IPS-NIHi11 (cell line): ENCODE results near the gene RNASEH2A.
A peak's percentile ranks its signal among the peaks of the same experiment; 100 is the strongest.

Experiments
- DNase-seq: peaks from one replicate; pipeline ENCODE4 v3.0.0; 2012; ENCODE audit warnings: mixed read lengths, low spot score

Gene RNASEH2A

DNA sequence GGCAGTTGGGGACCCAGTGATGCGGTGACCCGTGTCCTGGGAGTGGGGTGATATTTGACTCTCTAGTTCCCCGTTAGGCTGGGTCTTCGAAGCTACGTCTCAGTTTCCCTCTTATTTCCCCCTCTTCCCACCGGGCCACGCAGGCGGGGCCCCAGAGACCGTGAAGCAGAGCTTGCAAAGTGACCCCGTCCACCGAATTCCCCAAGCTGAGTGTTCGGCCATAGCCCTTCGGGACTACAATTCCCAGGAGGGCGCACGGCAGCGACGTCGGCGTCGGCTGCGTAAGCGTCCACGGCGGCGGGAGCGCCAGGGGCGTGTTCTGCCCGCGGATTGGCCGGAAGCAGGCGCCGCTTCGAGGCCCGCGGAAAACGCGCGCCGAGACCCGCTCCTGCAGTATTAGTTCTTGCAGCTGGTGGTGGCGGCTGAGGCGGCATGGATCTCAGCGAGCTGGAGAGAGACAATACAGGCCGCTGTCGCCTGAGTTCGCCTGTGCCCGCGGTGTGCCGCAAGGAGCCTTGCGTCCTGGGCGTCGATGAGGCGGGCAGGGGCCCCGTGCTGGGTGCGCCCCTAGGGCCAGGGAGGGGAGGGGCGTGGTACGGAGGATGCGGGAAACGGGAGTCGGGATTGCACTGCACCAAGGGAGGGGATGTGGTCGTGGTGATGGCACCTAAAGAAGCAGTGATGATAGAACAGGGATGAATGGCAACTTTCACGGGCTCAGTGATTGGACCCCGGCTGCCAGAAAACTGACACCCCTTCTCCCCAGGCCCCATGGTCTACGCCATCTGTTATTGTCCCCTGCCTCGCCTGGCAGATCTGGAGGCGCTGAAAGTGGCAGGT, at the start of gene RNASEH2A:
Gene RNASEH2A (plus strand): TSS at position 343 of the 840 bp plus-strand sequence. CDS start 90 bp downstream, at position 433.
- DNase-seq: peak; percentile 97

DNA sequence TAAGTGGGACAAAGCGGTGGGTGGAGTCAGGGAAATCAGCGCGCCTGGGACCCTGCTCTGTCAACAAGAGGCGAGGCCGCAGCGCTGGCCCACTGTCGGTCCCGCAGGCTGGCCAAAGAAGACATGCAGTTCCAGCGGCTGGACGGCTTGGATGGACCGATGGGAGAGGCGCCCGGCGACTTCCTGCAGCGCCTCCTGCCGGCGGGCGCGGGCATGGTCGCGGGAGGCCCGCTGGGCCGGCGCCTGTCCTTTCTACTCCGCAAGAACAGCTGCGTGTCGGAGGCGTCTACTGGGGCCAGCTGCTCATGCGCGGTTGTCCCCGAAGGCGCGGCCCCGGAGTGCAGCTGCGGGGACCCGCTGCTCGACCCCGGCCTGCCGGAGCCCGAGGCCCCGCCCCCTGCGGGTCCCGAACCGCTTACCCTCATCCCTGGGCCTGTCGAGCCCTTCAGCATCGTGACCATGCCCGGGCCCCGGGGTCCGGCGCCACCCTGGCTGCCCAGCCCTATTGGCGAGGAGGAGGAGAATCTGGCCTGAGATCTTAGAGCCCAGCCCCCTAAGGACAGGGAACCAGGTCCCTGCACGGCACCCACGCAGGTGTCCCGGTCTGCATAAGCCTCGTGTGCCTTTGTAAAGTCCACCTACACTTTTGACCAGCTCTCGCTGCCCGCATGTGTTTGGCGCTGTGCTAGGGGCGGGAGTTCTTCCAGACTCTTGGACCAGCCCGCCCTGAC, 48.7 kb upstream of the RNASEH2A start:
- peak; percentile 94 for DNase-seq

DNA sequence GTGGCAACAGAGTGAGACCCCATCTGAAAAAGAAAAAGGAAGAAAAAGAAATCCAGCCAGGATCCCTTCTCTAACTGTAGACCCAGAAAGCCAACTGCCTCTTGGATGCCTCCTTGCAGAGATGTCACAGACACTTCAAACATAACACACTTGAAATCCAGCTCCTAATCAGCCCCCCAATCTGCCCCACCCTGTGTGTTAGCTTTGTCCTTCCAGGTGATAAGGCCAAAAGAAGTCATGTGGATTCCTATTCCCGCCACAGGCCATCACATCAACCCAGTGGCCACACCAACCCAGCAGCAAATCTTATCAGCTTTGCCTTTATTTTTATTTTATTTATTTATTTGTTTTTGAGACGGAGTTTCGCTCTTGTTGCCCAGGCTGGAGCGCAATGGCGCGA, 46.7 kb upstream of the RNASEH2A start:
- no peak for DNase-seq

DNA sequence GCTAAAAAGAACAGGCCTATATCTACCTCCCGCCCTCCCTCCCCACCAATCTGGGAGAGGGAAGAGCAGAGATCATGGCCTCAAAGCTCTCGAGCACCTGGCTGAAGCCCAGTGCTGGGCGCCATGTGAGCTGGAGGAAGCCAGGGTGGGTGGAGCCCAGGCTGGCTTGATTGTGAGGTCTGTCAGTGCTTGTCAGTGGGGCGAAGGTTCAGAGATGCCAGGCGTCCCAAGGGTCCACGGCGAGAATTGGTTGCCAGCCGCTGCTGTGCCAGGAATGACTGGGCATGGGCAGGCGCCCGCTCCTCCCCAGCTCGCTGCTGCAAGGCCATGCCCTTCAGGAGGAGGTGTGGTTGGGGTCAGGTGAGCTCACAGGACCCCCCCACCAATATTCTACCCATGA, 43.3 kb upstream of the RNASEH2A start:
- no peak for DNase-seq

DNA sequence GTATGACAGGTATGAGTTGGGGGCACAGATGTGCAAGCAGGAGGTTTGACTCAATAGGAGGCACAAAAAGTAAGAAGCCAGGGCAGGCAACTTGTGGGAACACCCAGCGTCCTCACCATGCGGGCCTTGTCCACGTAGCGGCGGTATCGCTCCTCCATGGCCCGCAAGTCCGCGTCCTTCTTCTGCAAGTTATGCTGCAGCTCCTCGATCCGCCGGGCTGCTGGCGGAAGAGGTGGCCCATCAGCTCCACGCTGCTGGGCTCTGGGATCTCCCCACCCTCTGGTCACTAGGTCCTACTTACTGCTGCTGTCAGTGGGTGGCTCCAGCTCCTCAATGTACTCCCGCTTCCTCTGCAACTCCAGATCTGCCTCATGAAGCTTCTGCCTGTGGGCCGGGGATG, 41.7 kb upstream of the RNASEH2A start:
- no peak for DNase-seq

DNA sequence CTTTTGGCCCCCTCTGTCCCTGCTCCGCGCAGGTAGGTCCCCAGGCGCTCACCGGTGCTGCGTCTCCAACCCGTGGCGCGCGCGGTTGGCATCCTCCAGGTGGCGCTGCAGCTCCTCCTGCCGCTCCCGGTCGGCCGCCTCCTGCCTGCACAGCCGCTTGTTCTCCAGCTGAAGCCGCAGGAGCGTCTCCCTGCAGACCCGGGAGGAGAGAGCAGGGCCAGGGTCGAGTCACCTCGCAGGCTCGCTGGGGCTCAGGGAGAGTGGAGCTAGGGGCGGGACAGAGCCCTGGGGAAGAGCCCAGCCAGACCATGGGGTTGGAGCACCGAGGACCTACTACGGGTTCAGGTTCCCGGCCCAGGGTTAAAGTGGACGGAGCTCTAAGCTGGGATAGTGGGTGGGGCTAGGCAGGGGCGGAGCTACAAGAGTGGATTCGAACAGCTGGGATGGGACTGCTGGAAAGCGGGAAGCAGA, 40.3 kb upstream of the RNASEH2A start:
- DNase-seq: peak; percentile 85

DNA sequence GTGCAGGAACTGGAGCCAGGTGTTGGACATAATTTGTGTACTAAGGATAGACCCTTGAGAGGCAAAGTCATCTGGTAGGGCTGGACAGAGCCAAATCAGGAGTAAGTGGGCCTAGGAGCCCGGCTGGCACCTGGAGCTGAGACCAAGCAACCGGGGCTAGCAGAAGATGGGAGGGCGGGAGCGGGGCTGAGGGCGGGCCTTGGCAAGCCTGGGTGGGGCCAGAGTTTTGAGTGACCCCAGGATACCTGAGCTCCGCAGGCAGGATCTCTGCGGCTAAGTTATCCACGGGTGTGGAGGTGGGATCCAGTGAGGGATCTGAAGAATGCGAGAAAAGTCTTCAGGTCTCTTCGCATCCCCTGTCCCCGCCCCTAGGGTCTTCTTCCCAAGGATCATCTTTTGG, 39.2 kb upstream of the RNASEH2A start:
- DNase-seq: no peak

DNA sequence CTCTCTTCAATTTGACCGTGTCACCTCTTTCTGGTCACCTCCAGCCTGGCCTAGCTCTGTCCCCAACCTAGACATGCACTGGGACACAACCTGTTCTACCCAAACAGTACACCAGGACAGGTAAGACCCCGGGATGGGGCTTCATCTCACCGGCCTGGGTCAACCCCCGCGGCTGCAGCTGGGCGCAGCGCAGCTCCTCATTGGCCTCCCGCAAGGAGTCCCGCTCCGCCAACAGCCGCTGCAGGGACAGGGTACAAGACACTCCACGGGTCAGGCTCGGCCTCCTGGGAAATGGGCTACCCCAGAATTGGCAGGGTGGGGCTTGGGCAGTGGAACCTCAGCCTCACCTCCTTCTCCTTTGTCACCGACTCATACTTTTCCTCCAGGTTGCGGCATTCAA, 38.7 kb upstream of the RNASEH2A start:
- DNase-seq: no peak

DNA sequence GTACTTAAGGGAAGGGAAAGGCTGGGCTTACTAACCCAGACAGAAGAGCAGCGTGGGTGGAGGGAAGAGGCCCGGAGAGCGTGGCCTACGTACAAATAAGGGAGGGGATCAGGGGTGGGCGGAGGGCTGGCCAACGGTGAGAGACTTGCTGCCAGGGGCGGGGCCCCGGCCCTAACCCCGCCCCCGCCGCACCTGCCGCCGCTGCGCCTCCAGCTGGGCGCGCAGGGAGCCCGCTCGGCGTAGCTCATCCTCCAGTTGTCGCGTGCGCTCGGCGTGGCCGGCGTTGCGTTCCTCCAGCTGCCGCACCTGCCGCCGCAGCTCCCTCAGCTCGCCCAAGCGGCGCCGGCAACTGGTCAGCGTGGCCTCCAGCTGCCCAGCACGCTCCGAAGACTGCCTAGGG, 36.7 kb upstream of the RNASEH2A start:
- peak; percentile 86 for DNase-seq

DNA sequence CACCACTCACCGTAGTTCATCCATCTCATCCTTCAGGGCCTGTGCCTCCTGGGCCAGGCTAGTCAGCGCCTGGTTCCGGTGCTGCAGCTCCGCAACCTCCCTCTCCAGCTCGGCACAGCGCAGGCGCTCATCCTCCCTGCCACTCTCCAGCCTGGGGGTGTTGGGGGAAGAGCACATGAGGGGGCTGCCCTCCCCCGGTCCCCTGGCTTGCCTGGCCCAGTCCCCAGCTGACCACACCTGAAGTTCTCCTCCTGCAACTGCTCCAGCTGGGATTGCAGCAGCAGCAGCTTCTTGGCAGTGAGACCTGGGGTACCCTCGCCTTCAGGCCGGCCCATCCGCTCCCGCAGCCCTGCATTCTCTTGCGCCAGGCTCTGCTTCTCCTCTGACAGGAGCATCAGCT, 35.5 kb upstream of the RNASEH2A start:
- no peak for DNase-seq

DNA sequence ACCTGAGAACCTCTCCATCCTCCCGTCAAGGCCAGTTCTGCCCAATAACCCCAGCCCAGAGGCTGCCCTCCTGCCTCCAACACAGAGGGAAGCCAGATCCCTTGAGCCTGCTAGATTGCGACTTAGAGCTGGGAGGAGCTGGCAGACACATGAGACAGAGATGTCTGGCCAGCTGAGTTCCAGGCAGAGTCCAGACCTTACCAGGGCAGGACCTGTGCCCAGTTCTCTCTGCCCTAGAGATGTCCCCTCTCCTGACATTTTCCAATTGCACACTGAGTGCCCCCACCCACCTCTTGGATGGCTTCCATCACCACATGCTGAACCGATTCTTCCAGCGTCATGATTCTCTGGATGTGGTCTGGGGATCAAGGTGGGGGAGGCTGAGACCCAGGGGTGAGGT, 34.1 kb upstream of the RNASEH2A start:
- no peak for DNase-seq

DNA sequence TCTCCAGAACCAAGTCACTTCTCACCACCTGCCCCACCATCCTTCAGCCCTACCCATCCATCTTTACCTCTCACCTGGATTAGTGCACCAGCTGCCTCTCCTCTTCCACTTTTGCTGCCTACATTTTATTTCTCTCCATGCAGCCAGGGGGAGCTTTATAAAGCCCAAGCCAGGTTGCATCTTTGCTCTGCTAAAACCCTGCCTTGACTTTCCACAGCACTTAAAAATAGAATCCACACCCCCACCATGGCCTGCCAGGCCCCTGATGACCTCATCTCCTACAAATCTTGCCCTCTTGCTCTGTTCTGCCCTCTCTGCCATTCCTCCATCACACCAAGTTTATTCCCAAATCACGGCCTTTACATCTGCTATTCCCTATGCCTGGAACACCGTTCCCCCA, 32.8 kb upstream of the RNASEH2A start:
- DNase-seq: no peak

DNA sequence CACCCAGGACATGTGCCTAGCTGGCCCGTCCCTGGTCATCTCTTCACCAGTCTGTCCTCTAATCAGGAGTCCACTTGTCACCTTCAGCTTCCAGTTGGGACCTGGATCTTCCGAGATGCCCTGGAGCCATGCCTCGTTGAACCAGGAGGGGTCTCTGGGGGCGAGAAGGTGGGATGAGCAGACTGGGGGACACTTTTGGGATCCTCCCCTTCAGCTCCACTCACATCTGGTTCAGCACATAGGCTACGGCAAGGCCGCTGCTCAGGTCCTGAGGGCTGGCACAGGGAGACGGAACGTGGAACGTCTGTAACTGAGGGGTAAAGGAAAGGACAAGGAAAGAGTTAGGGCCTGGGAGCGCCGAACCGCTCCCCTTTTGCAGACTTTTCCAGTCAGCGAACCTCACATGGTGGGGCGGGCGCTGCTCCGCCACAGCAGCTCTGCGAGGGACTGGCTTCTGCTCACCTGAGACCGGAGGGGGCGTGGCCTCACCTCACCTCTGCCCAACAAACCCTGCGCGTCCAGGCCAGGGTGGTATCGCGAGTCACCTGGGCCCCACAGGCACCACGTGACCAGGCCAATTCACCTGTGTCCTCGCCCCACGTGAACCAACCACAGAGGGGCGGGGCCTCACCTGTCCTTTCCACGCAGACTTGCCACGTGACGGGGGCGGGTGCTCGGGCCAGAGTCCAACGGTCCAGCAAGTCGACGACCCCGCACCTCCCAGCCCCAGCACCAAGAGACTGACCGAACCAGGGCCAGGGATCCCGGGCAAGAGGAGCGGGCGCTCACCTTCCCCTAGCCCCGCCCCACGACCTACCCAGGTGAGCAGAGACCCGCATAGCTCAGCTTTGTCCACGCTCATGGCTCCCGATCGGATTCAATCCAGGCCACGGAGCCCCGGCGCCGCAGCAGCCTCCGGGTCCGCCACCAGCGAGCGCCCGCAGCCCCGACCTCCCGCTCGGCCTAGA, 31.5 kb upstream of the RNASEH2A start, which contains the start of gene HOOK2:
Gene HOOK2 (minus strand): TSS at position 965 of the 968 bp plus-strand sequence. CDS start 103 bp downstream, at position 862.
- DNase-seq: peak; percentile 84

DNA sequence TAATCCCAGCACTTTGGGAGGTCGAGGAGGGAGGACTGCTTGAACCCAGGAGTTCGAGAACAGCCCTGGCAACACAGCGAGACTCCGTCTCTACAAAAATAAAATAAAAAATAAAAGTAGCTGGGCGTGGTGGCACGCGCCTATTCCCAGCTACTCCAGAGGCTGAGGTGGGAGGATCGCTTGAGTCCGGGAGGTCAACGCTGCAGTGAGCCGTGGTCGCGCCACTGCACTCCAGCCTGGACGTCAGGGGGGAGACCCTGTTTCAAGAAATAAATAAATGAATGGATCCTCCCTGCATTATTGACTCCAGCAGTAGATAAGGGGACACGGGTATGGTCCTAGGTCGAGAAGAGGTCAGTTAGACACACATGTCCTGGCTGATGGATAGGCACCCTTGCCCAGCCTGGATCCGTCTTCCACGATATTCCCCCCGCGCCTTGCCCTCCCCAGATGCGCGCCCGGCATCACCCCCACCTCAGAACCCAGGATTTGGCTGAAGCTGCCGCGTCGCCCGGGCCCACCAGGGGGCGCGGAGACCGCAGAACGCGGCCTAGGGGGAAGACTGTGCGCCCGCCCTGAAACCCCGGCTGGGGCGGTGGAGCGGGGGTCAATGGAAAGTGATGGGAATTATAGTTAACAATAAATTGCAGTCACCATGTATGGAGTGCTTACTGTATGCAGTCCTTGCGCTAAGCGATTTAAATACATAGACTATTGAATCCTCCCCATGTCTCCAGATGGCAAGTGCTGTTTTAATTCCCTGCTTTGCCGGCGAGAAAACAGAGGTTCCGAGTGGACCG, 29.0 kb upstream of the RNASEH2A start:
- DNase-seq: peak; percentile 72

DNA sequence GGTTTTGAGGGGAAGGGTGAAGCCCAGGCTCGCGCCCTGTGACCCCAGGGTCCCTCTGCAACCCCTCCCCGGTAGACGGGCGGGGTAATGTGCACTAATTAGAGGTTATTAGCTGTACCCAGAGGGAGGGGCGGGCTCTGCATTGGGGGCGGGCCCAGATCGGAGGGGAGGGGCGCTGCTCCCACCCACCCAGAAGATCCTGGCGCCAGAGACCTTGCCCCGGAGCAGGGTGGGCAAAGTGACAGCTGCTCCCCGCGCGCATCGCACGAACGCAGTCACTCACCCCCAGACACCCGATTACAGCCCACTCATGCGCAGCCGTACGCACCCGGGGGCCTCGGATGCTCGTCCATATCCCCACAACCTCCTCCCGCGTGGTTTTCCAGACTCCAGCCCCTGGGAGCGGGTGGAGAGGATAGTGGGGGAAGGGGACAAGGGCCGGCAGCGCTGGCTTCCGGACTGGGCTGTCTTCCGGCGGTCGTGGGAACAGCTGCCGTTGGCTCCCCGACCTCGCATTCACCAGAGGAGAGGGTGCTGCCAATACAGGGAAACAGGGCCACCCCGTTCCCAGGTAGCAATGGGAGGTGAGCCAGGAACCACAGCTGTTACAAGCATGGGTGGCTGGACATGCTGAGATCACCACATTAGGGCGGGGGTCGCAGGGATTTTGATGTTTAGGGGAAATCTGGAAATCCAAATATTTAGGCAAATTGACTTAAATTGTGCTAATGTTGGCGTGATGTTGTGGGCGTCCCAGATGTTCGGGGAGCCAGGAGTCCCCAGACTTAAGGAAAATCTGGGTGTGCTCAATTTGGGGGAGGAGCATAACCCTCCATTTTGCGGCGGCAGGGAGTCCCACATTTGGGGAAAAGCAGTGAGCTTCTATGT, 28.1 kb upstream of the RNASEH2A start:
- DNase-seq: no peak

DNA sequence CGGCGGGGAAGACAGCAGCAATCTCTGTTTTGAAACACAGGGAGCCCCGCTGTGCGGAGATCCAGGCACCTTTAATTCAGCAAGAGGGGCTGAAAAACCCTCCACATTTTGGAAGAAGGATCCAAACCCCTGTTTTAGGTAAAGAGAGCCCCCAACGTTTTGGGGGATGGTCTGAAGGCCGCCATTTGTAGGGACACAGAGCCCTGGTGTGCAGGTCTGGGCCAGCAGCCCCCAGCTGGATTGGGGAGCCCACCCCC, 27.6 kb upstream of the RNASEH2A start:
- DNase-seq: no peak

DNA sequence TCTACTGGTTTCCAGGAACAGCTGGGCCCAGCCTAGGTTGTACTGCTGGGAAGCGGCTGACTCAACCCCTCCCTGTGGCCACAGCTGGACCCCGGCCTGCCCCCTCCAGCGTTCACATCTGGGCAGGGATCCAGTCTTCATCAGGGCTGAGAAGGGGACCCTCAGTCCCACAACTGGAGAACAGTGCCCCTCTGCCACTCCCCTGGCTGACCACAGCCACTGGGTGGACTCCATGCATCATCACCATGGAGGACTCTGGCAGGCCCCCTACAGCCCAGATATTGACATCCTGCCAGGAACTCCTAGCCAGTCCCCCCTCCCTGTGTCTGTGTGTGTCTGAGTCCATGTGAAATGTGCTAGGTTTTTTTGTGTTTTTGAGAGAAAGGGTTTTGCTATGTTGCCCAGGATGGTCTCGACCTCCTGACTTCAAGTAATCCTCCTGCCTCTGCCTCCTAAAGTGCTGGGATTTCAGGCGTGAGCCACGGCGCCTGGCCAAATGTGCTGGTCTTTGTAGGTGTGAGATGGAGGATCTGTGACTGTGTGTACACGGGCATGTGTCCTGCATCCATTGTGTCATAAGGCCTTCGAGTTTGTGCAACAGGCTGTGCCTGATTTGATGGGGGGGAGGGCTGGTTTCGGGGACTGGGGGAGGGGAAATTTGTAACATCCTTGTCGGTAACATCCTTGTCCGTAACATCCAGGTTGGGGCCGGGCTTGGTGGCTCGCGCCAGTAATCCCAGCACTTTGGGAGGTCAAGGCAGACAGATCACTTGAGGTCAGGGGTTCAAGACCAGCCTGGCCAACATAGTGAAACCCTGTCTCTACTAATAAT, 27.0 kb upstream of the RNASEH2A start:
- DNase-seq: no peak

DNA sequence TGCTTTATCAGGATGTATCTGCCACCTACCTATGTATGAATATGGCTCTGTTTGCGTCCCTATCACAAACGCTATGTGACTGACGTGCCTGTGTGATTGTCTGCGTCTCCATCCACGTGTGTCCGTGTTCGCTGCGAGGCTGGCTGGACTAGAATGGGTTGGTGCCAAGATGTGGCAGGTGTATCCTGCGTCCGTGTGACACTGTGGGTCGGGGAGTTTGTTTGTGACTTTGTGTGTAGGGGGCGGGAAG, 24.3 kb upstream of the RNASEH2A start:
- DNase-seq: no peak

DNA sequence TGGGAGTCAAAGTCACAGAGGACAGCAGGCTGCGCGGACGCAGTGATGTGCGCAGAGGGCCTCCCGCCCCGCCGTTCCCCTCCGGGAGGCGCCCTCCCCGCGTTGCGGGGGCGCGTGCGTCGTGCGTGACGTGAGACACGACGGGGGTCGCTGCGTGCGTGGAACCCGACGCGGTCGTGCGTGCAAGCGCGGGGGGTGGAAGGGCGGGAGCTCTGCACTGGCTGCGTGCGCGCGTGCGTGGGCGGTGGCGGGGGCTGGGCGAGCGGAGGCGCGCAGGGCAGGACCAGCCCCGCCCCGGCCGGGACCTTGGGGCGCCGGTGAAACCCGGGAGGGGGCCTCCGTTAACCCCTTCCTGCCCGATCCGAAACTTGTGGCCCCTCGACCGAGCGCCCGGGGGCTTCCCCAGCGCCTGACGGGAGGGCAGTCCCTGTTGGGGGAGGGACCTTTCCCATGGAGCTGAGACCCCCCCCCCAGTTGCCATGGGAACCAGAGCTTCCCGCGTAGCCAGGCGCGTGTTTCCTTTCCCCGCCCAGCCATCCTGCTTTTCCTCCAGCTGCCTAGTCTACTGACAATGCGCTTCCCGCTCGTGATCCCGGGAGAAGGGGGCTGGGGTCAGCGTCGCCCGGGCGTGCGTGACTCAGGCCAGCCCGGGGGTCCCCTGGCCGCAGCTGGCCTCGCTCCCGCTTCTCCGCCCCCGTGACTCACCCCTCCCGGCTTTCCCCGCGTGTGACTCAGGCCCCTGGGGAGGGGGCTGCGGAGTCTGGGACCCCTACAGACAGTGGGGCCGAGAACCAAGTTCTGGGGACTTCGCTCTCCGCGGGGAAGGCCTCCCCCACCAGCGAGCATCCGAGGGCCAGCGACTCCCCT, 23.7 kb upstream of the RNASEH2A start:
- peak; percentile 63 for DNase-seq
